Testis (tissue), 3 donors: ENCODE data around the gene CTU1. TPM values are rescaled to one million over a fixed set of nuclear protein-coding genes. Genes with fewer than 3 reads are reported as not detected.

Source experiments
- DNase-seq: peaks from one replicate; pipeline ENCODE4 v3.0.0-alpha.2; 2019
- H3K27ac ChIP-seq, 2 donors: fragments of 200-600 bp; sonication (generic); one replicate each; pipeline ENCODE4 v1.5.1; 2019
- H3K27me3 ChIP-seq: fragments of 200-600 bp; sonication (generic); one replicate; pipeline ENCODE4 v1.5.1; 2019
- H3K36me3 ChIP-seq: fragments of 200-600 bp; sonication (generic); one replicate; pipeline ENCODE4 v1.5.1; 2017; ENCODE audit warnings: low read depth; ENCODE audit errors: missing control alignments
- H3K4me1 ChIP-seq: fragments of 200-600 bp; sonication (generic); one replicate; pipeline ENCODE4 v1.5.1; 2019
- H3K4me3 ChIP-seq, 2 donors: fragments of 200-600 bp; sonication (generic); one replicate each; pipeline ENCODE4 v1.5.1; 2017 to 2019
- H3K9me3 ChIP-seq: fragments of 200-600 bp; sonication (generic); one replicate; pipeline ENCODE4 v1.5.1; 2017
- POLR2A ChIP-seq: fragments of 450-650 bp; IDR thresholded peaks from one replicate; pipeline ENCODE4 v1.6.1; 2017; ENCODE audit warnings: antibody characterized with exemption, mild to moderate bottlenecking, moderate library complexity
- WGBS, 2 donors: methylation state at CpG; one replicate each; pipeline ENCODE4 v1.1.5; 2018; 5-methylcytosine and 5-hydroxymethylcytosine counted together
- intact Hi-C: fragments of 100-400 bp; cut with DNase I; formaldehyde crosslinking; loops from one replicate; pipeline ENCODE4 v1.15.1; 2023; ENCODE audit warnings: low total_unique reads
- polyA plus RNA-seq: library from polyadenylated mRNA; stranded (reverse); fragments of 350-450 nt; fragmentation: Illumina TruSeq; extraction: RNeasy Lipid Tissue Mini Kit (QIAGEN cat#74804); gene quantifications from one replicate; pipeline ENCODE4 v1.2.3, GENCODE V29; 2014; ENCODE audit warnings: low read depth, low replicate concordance; ENCODE audit not compliant: insufficient read depth
- total RNA-seq, 2 donors: library from RNA; depleted of rRNA; stranded (reverse); fragments of >200 nt; gene quantifications; one replicate each; pipeline ENCODE4 v1.2.3, GENCODE V29; 2016
- TF ChIP-seq, protein P1 (sequence below), 3 experiments: fragments of 450-650 bp in 2 of 3; fragments of 200-600 bp in 1 of 3; sonication (generic) in 1 of 3; IDR thresholded peaks; one replicate each; pipeline ENCODE4 v1.5.1; 2016 to 2019; ENCODE audit warnings: antibody characterized with exemption in 3 of 3, mild to moderate bottlenecking in 2 of 3, moderate library complexity in 1 of 3

CTU1 gene
- total and polyA plus RNA-seq, 3 donors from 2014 or later = 2.0 to 23.5 (median 17.6) TPM

DNA sequence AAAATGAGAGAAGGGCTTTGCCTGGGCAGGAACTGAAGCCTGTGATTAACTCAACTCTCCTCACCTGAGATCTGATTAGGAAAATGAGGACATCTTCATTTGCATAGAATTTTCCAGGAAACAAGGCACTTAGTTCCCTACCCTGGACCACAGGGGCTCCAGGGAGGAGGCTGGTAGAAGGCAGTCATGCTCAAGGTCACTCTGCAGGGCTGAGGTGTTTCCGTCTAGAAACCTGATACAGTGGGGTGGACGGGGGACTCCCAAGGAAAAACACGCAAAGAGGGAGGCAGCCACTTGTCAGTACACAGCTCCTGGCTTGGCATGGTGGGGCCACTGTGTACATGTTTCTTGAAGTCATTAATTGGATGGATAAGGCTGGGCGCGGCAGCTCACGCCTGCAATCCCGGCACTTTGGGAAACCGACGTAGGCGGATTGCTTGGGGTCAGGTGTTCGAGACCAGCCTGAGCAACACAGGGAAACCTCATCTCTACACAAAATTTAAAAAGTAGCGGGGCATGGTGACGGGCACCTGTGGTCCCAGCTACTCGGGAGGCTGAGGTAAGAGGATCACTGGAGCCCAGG is 31.5 kb downstream of the CTU1 start:
- Histone ChIP-seq H3K36me3 (no peaks in the 10 kb centered on the region), H3K4me3 (no peak overlapping the region), H3K27me3 (no peaks in the 10 kb centered on the region), H3K4me1 (no peaks in the 10 kb centered on the region), H3K9me3 (no peaks in the 10 kb centered on the region), H3K27ac (no peak overlapping the region)
- TF ChIP-seq, protein P1, sequence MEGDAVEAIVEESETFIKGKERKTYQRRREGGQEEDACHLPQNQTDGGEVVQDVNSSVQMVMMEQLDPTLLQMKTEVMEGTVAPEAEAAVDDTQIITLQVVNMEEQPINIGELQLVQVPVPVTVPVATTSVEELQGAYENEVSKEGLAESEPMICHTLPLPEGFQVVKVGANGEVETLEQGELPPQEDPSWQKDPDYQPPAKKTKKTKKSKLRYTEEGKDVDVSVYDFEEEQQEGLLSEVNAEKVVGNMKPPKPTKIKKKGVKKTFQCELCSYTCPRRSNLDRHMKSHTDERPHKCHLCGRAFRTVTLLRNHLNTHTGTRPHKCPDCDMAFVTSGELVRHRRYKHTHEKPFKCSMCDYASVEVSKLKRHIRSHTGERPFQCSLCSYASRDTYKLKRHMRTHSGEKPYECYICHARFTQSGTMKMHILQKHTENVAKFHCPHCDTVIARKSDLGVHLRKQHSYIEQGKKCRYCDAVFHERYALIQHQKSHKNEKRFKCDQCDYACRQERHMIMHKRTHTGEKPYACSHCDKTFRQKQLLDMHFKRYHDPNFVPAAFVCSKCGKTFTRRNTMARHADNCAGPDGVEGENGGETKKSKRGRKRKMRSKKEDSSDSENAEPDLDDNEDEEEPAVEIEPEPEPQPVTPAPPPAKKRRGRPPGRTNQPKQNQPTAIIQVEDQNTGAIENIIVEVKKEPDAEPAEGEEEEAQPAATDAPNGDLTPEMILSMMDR (IDR thresholded peaks at IDR 0.05) = no peak
- TF ChIP-seq POLR2A = no peak
- intact Hi-C loops = no loop called here
- no peak for DNase-seq
- WGBS, 2 donors = 80 to 83% methylated on average over 14 of the region's 14 CpGs

DNA sequence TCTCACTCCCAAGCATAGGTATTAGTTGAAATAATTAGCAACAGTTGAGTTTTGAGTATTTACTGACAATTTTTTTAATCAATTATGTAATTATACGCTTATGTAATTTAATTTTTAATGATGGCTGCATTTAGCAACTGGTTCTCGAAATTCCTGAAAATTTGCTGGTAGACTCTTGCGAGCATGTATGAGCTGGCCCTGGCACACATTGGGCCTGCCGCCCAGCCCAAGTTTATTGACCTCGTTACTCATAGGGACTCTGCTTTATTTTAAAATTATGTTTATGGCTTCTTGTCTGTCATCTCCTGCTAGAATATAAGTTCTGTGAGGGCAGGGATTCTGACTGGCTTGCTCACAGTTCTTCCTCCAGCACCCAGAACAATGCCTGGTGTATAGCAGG is 32.2 kb downstream of the CTU1 start:
- no peak for DNase-seq
- H3K27me3 ChIP-seq = no peaks in the 10 kb centered on the region
- no peak overlapping the region for H3K27ac ChIP-seq
- TF ChIP-seq, protein P1 (IDR thresholded peaks at IDR 0.05) = no peak
- no peak for TF ChIP-seq POLR2A
- no peaks in the 10 kb centered on the region for H3K36me3 ChIP-seq
- 88 to 90% methylated on average over 5 of the region's 5 CpGs for WGBS, 2 donors
- H3K4me3 ChIP-seq = no peak overlapping the region
- no peaks in the 10 kb centered on the region for H3K9me3 ChIP-seq
- H3K4me1 ChIP-seq = no peaks in the 10 kb centered on the region
- intact Hi-C loops = no loop called here

DNA sequence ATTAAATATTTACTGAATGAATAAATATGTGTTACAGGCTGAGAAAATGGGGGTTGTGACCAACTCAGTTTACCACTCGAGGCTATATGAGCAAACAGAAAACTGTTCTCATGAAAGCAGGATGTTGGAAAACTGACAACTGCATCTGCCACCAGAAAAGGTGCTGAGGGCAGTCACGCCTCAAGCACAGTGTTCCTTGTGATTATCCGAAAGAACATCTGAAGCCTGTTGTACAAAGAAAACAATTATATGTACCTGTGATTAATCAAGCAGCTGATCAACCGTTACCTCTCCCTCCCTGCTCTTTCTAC is 37.2 kb downstream of the CTU1 start:
- 61 to 76% methylated on average over 4 of the region's 4 CpGs for WGBS, 2 donors
- Histone ChIP-seq H3K27me3 (no peaks in the 10 kb centered on the region), H3K9me3 (no peaks in the 10 kb centered on the region), H3K36me3 (no peaks in the 10 kb centered on the region), H3K27ac (no peak overlapping the region), H3K4me3 (no peak overlapping the region), H3K4me1 (no peaks in the 10 kb centered on the region)
- no peak for DNase-seq
- no peak for TF ChIP-seq POLR2A
- TF ChIP-seq, protein P1 (IDR thresholded peaks at IDR 0.05) = no peak
- intact Hi-C loops = no loop called here

DNA sequence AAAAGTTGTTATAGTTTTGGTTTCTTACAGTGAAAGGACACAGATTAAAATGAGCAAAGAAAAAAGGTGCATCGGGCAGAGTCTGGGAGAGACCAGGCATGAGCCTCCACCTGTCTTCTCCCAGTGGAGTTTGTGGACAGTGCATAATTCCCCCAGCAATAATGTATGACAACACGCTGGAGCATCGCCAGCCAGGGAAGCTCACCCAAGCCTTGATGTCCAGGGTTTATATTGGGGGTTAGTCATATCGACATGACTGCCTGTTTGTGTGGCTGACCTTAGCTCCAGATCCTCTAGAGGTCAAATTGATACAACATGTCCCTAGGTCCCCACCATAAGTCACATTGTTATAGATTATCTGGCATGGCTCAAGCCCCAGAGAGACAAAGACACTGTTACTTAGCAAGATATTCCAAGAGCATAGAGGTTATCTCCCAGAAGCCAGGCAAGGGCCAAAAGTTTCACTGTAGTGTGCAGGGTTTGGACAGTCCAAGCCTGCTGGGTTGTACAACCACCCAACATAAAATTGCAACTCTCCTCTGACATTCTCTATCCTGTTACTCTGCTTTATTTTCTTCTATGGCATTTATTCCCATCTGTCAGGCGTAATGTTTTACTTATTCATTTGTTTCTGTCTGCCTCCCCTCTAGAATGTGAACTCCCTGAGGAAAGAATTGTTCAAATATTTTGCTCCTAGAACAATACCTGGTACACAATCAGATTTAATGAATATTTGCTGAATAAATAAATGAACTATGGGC is 37.7 kb downstream of the CTU1 start:
- no peak overlapping the region for H3K4me3 ChIP-seq
- intact Hi-C loops = no loop called here
- peaks cover 2% of the 10 kb centered on the region for H3K4me1 ChIP-seq
- no peaks in the 10 kb centered on the region for H3K9me3 ChIP-seq
- no peaks in the 10 kb centered on the region for H3K27me3 ChIP-seq
- 77 to 90% methylated on average over 5 of the region's 5 CpGs for WGBS, 2 donors
- H3K36me3 ChIP-seq = no peaks in the 10 kb centered on the region
- TF ChIP-seq POLR2A = no peak
- TF ChIP-seq, protein P1 (IDR thresholded peaks at IDR 0.05) = no peak
- DNase-seq = no peak
- H3K27ac ChIP-seq = no peak overlapping the region
